HUES48 (cell line): ENCODE results near the gene CCDC88C.
"Not testable (repeated sequence)": the region's sequence is repeated elsewhere in the genome, so short reads cannot be mapped to it uniquely, and the experiment has no call there.

Experiments used
- H3K27ac ChIP-seq: one replicate; pipeline ENCODE4 v1.7.0; 2013; ENCODE audit warnings: low read depth, low read length, inconsistent platforms
- H3K27me3 ChIP-seq: 2 replicates; pipeline ENCODE4 v1.6.1; 2013; ENCODE audit warnings: mild to moderate bottlenecking, low read length; ENCODE audit not compliant: control insufficient read depth, insufficient read depth
- H3K36me3 ChIP-seq: 2 replicates; pipeline ENCODE4 v1.6.1; 2013; ENCODE audit warnings: low read length; ENCODE audit not compliant: control insufficient read depth, insufficient read depth
- H3K4me1 ChIP-seq: 2 replicates; pipeline ENCODE4 v1.6.1; 2013; ENCODE audit warnings: mild to moderate bottlenecking, low read length; ENCODE audit not compliant: control insufficient read depth, insufficient read depth
- H3K4me3 ChIP-seq: 2 replicates; pipeline ENCODE4 v1.5.1; 2013; ENCODE audit warnings: mild to moderate bottlenecking, low read depth, low read length
- H3K9ac ChIP-seq: 2 replicates; pipeline ENCODE4 v1.6.1; 2013; ENCODE audit warnings: mild to moderate bottlenecking, low read depth, low read length, moderate library complexity
- H3K9me3 ChIP-seq: 2 replicates; pipeline ENCODE4 v1.6.1; 2013; ENCODE audit warnings: low read length; ENCODE audit not compliant: control insufficient read depth, insufficient read depth

The CCDC88C gene

GRCh38 chr14:91415794-91416743, 1.6 kb downstream of the CCDC88C start:
- Histone ChIP-seq H3K4me1 (peaks cover 34% of the 10 kb centered on the region), H3K36me3 (peaks cover 2% of the 10 kb centered on the region; the same call in 1 of the 2 replicates), H3K27ac (no peak overlapping the region), H3K27me3 (no peaks in the 10 kb centered on the region), H3K9me3 (no peaks in the 10 kb centered on the region), H3K9ac (0 out of 2 replicates have a peak overlapping the region, but pooled peaks have one; percentile 9), H3K4me3 (peak overlapping the region; percentile 74)

- no peak overlapping the region for H3K9ac ChIP-seq
- H3K9me3 ChIP-seq = no peaks in the 10 kb centered on the region
- H3K4me3 ChIP-seq = no peak overlapping the region
- H3K4me1 ChIP-seq = peaks cover 41% of the 10 kb centered on the region
- peaks cover 11% of the 10 kb centered on the region for H3K36me3 ChIP-seq
- no peaks in the 10 kb centered on the region for H3K27me3 ChIP-seq
- peak overlapping the region; percentile 83 for H3K27ac ChIP-seq
These were observed 3.2 kb downstream of the CCDC88C start for GRCh38 chr14:91414475-91414833.

- Histone ChIP-seq H3K9ac (no peak overlapping the region), H3K4me1 (peaks cover 41% of the 10 kb centered on the region), H3K4me3 (0 out of 2 replicates have a peak overlapping the region, but pooled peaks have one; percentile 19), H3K27me3 (no peaks in the 10 kb centered on the region), H3K27ac (peak overlapping the region; percentile 83), H3K9me3 (no peaks in the 10 kb centered on the region), H3K36me3 (peaks cover 11% of the 10 kb centered on the region)
These were observed 3.8 kb downstream of the CCDC88C start for GRCh38 chr14:91413547-91414474.

- H3K4me1 ChIP-seq = peaks cover 41% of the 10 kb centered on the region
- H3K27me3 ChIP-seq = no peaks in the 10 kb centered on the region
- no peaks in the 10 kb centered on the region for H3K9me3 ChIP-seq
- peaks cover 17% of the 10 kb centered on the region for H3K36me3 ChIP-seq
- H3K27ac ChIP-seq = peak overlapping the region; percentile 63
- no peak overlapping the region for H3K9ac ChIP-seq
- no peak overlapping the region for H3K4me3 ChIP-seq
These were observed 4.7 kb downstream of the CCDC88C start for GRCh38 chr14:91412939-91413338.

GRCh38 chr14:91410771-91411536, 6.7 kb downstream of the CCDC88C start:
- Histone ChIP-seq H3K9ac (no peak overlapping the region), H3K4me1 (peaks cover 34% of the 10 kb centered on the region), H3K27ac (no peak overlapping the region), H3K4me3 (no peak overlapping the region), H3K27me3 (no peaks in the 10 kb centered on the region), H3K9me3 (no peaks in the 10 kb centered on the region), H3K36me3 (peaks cover 34% of the 10 kb centered on the region)

- Histone ChIP-seq H3K36me3 (peaks cover 35% of the 10 kb centered on the region), H3K27me3 (no peaks in the 10 kb centered on the region), H3K9me3 (no peaks in the 10 kb centered on the region), H3K27ac (no peak overlapping the region), H3K9ac (no peak overlapping the region), H3K4me1 (peaks cover 29% of the 10 kb centered on the region), H3K4me3 (no peak overlapping the region)
These were observed 7.5 kb downstream of the CCDC88C start for GRCh38 chr14:91409928-91410718.

- H3K9ac ChIP-seq, H3K4me3 ChIP-seq, H3K9me3 ChIP-seq, H3K27ac ChIP-seq, H3K27me3 ChIP-seq: not testable (repeated sequence)
- Histone ChIP-seq H3K36me3 (peaks cover 35% of the 10 kb centered on the region), H3K4me1 (peaks cover 21% of the 10 kb centered on the region)
These were observed 8.4 kb downstream of the CCDC88C start for GRCh38 chr14:91409240-91409639.

- Histone ChIP-seq H3K27ac (no peak overlapping the region), H3K4me3 (no peak overlapping the region), H3K9ac (no peak overlapping the region), H3K9me3 (no peaks in the 10 kb centered on the region), H3K4me1 (peaks cover 7% of the 10 kb centered on the region; the same call in 1 of the 2 replicates), H3K27me3 (no peaks in the 10 kb centered on the region), H3K36me3 (peaks cover 33% of the 10 kb centered on the region)
These were observed 10.6 kb downstream of the CCDC88C start for GRCh38 chr14:91406982-91407381.

- H3K27ac ChIP-seq = no peak overlapping the region
- no peak overlapping the region for H3K9ac ChIP-seq
- H3K27me3 ChIP-seq = no peaks in the 10 kb centered on the region
- H3K4me3 ChIP-seq = no peak overlapping the region
- H3K9me3 ChIP-seq = no peaks in the 10 kb centered on the region
- H3K4me1 ChIP-seq = peaks cover 7% of the 10 kb centered on the region; the same call in 1 of the 2 replicates
- peaks cover 33% of the 10 kb centered on the region for H3K36me3 ChIP-seq
These were observed 11.2 kb downstream of the CCDC88C start for GRCh38 chr14:91406451-91406850.
